Right hindlimb (tissue), 1 donor: ENCODE data around the gene EHMT2.
A peak's percentile ranks its signal among the peaks of the same experiment; 100 is the strongest.
"Not testable (repeated sequence)": the region's sequence is repeated elsewhere in the genome, so short reads cannot be mapped to it uniquely, and the experiment has no call there.

Experiments used
- DNase-seq: peaks from one replicate; pipeline ENCODE4 v3.0.0-alpha.2; 2018

Gene EHMT2

DNA sequence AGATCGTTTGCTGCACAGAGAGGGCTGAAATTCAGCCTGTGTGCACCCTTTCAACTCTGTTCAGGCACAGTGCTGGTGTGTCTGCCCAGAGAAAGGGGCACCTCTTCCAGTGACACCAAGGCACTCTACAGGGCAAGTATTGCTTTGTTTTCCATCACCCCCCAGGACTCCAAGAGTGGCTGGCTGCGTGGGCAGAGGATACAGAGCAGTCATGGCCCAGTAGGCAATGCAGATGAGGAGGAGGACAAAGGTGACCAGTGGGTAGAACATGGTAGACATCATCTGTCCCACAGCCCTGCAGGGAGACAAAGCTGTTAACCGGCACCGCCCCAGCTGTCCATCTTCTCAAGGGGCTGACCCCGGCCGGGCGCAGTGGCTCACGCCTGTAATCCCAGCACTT is 28.2 kb downstream of the EHMT2 start:
- no peak for DNase-seq

DNA sequence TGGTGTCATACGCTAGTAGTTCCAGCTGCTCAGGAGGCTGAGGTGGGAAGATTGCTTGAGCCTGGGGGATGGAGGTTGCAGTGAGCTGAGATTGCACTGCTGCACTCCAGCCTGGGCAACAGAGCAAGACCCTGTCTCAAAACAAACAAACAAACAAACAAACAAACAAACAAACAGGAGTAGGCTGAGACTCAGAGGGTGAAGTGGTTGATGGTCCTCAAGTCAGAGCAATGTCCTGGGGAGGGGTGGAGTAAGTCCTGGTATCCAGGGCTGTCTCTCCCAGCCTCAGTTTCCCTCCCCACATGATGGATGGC is 28.9 kb downstream of the EHMT2 start:
- DNase-seq: not testable (repeated sequence)

DNA sequence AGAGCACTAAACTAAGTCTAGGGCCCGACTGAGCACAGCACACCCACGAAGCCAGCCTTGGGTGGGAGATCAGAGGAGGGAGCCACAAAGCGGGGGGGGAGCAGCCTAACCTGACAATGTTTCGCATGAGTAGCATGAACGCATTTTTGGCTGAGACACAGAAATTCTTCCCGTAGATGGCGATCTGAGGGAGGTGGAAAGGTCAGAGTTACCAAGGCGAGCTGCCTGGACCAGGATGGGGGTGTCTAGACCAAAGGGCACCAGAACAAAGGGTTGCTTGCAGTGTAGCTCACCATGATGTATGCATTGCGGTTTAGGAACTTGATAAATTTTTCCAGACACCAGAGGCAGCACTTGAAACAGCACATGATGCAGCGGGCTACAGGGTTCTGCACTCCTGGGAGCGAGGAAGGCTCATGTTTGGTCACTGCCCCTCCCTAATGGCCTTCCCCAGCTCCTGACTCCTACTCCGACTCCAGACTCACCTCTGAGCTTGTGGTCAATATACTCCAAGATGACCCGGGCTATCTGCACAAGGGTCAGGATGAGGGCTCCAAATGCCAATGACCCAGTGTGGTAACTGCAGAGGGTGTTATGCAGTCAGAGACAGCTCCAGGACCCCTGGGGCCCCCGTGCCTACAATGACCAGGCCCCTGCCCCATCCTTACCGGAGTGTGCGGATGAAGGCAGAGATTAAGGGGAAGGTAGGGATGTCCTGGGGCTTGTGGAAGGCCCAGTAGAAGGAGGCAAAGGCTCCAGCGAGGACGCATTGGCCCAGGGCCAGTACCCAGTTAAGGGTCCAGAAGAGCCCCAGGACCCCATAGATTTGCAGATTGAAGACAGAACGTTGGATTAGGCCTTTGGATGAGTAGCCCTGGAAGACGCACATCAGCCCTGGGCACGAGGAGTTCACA is 32.0 kb downstream of the EHMT2 start:
- no peak for DNase-seq

DNA sequence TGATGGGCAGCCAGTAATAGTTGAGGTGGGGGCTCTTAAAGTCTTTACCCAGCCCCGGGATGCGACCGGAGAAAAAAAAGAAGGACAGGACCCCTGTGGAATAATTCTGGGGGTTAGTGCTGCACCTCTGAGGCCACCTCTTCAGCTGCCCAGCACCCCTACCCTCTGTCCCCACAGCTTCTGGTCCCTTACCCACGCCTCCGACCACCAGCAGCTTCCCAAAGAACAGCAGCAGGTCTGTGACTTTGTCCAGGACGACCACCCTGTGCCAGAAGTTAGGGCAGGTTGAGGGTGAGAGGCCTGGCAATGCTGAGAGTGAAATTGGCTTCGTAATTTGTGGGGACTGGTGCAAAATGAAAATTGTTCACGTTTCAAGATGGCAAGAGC is 32.7 kb downstream of the EHMT2 start:
- no peak for DNase-seq

DNA sequence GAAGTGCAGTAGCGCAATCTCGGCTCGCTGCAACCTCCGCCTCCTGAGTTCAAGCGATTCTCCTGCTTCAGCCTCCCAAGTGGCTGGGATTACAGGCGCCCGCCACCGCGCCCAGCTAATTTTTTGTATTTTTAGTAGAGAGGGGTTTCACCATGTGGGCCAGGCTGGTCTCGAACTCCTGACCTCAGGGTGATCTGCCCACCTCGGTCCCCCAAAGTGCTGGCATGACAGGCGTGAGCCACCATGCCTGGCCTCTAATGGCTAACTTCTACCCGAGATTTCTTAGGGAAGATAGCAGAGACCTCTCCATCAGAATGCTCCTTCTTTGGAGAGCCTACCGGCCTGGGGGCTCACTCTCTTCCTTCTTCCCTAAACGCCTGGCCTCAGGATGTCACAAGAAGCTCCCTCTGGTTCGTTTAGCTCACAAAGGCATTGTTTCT is 33.4 kb downstream of the EHMT2 start:
- not testable (repeated sequence) for DNase-seq

DNA sequence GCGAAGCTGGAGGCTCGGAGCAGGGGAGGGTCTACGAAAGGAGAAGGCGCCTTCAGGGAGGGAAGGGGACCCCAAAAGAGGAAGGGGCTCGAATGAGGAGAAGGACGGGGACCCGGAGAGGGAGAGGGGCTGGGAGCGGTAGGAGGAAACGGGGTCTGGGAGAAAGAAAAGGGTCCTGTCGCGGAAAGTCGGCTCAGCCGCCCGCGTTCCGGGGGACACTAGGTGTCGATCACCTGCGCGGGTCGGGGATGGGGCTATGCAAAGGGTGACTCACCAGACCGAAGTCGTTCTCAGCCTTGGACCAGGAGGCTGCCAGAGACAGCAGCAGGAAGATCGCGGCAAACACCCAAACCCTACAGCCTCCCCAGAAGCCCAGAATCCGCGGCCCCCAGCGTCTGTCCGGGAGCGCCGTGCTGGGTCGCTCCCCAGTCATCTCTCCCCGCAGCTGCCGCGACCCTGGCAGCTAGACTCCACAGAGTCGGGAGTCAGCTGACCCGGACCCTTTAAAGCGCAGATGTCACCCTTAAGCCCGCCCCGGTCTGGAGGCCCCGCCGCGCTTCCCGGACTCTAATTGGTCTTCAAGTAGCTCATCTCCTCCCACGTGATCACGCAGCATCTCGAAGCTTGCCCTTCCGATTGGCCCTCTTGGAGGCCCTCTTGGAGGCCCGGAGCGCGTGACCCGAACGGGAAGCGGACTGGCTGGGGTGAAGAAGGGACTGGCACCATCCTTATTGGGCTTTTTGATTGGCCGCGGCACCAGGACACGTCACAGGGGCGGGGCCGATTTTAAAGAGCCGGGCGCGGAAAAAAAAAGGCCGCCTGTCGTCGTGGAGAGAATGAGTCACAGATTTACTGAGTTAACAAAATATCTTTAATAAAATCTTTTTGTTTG is 34.9 kb downstream of the EHMT2 start, which contains the start of gene NEU1:
Gene NEU1, minus strand, starts transcription at position 478 of the 892 bp plus-strand sequence. Its CDS starts 45 bp downstream, at position 433.
- DNase-seq: peak; percentile 100

DNA sequence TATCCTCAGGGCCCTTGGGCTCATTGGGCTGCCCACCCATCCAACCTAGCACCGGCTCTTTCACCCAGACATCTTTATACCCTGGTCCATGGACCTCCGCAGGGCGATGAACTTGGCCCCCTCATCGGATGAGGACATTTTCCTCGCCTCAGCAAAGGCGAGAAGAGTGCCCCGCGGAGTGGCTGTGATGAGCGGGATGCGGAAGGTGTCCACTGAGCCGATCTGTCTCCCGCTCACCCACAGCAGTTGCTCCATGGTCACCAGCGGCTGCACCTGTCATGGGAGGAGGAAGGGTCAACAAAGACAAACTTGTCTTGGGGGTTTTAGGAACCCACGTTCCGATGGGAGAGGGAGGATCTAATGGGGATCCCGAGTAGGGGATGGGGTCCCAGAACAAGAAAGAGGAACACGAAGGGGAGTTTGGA is 35.6 kb downstream of the EHMT2 start:
- no peak for DNase-seq

DNA sequence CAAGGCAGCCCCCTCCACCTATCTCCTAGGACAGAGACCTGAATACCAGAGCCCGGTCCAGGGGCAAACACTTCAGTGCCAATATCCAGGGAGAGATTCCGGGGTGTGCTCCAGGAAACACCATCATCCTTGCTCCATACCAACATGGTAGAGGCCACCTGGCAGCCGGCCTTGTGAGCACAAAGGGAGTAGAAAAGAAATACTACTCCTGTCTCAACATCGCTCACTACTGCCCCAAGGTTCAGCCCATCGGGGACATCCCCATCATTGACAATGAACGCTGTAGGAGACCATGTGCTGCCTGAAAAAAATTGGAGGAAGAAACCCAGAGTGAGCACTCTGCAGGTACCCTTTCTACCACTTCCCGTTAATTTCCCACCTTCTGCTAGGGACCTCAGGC is 36.3 kb downstream of the EHMT2 start:
- no peak for DNase-seq

DNA sequence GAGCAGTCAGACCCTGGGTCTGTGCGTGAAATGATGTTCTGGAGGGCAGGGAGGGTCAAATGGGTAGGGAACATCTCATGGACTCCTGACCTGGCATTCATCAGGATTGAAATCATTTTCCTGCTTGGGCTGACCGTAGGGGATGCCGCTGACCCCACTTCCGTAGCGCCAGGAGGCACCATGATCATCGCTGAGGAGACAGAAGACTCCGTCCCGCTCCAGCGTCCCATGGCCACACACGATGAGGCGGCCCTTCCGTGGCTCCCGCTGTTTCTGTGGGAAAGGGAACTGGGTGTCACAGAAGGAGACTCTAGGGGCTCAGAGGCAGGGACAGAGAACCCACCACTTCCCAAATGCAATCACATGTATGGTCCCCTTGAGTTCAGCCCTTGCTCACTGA is 37.1 kb downstream of the EHMT2 start:
- DNase-seq: no peak

DNA sequence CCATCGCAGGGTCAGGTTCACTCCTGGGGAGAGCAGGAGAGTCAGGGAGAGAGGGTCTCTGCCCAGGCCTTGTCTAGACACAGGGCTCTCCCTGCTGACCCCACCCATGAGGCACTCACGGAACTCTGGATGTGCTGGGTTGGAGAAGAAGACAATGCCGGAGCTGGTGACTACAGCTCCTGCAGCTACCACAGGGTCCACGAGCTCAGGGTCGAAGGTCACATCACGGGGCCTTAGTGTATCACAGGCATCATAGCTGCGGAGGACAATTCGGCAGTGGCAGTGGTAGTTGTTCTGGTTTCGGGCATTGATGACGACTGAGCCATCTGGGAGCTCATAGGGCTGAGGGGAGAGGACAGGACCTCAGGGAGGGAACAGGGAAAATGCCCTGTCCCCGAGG is 37.6 kb downstream of the EHMT2 start:
- DNase-seq: no peak

DNA sequence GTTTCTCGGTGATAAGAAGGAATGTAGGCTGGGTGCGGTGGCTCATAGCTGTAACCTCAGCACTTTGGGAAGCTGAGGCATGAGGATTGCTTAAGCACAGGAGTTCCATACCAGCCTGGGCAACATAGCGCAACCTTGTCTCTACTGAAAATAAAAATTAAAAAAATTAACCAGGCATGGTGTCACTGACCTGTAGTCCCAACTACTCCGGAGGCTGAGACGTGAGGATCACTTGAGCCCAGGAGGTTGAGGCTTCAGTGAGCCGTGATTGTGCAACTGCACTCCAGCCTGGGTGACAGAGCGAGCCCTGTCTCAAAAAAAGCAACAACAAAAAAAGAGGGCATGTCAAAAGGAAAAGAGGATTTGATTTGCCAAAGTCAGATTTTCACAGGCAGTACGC is 38.8 kb downstream of the EHMT2 start:
- no peak for DNase-seq

DNA sequence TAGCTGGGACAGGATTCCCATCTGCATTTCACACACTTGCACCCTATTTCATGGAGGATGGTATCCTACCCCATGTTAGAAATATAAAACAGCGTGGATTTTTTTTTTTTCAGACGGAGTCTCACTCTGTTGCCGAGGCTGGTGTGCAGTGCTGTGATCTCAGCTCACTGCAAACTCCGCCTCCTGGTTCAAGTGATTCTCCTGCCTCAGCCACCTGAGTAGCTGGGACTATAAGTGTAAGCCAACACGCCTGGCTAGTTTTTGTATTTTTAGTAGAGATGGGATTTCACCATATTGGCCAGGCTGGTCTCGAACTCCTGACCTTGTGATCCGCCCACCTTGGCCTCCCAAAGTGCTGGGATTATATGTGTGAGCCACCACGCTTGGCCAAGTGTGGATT is 39.7 kb downstream of the EHMT2 start:
- not testable (repeated sequence) for DNase-seq

DNA sequence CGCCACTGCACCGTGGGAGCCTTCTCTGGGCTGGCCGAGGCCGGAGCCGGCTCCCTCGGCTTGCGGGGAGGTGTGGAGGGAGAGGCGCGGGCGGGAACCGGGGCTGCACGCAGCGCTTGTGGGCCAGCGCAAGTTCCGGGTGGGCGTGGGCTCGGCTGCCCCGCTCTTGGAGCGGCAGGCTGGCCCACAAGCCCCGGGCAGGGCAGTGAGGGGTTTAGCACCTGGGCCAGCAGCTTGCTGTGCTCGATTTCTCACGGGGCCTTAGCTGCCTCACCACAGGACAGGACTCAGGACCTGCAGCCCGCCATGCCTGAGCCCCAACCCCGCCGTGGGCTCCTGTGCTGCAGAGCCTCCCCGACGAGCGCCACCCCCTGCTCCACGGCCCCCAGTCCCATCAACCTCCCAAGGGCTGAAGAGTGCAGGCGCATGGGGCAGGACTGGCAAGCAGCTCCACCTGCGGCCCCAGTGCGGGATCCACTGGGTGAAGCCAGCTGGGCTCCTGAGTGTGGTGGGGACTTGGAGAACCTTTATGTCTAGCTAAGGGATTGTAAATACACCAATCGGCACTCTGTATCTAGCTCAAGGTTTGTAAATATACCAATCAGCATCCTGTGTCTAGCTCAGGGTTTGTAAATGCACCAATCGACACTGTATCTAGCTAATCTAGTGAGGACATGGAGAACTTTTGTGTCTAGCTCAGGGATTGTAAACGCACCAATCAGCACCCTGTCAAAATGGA is 45.3 kb downstream of the EHMT2 start:
- not testable (repeated sequence) for DNase-seq

DNA sequence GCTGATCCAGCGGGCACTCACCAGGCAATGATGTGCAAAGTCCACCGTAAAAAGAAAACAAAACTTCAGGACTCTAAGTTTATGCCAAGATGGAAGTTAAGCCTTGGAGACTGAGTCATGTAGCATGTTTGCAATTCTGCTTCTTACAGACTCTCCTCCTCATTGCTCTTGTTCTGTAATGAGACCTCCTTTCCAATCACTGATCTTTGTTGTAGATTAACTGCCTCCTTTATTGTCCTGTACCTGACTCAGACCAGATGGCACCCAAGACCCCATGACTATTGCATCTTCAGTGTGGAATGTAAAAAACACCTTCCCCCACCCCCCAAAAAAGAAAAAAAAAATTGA is 46.0 kb downstream of the EHMT2 start:
- no peak for DNase-seq

DNA sequence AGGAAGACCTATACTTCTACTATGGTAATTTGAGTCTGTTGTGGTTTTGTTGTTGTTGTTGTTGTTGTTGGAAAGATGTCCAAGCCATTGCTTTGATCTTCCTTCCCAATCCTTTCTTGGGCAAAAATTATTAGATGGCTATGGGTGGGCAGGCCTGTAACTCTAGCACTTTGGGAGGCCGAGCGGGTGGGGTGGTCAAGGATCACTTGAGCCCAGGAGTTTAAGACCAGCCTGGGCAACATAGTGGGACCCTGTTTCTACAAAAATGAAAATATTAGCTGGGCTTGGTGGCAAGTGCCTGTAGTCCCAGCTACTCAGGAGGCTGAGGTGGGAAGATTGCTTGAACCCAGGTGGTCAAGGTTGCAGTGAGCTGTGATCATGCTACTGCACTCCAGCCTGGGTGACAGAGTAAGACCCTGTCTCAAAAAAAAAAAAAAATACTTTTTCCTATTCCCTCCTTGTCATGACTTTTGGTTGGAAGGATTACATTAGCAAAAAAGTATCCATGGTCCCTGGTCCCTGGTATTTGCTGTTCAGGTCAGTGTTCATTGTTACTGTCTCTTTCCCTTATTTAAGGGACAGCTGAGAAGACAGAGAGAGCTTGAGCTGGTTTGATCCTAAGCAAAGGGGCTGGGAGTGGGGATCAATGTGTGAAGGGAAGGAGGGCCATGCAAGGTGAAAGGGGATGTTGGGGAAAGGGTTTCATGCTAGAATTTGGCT is 46.6 kb downstream of the EHMT2 start:
- no peak for DNase-seq

DNA sequence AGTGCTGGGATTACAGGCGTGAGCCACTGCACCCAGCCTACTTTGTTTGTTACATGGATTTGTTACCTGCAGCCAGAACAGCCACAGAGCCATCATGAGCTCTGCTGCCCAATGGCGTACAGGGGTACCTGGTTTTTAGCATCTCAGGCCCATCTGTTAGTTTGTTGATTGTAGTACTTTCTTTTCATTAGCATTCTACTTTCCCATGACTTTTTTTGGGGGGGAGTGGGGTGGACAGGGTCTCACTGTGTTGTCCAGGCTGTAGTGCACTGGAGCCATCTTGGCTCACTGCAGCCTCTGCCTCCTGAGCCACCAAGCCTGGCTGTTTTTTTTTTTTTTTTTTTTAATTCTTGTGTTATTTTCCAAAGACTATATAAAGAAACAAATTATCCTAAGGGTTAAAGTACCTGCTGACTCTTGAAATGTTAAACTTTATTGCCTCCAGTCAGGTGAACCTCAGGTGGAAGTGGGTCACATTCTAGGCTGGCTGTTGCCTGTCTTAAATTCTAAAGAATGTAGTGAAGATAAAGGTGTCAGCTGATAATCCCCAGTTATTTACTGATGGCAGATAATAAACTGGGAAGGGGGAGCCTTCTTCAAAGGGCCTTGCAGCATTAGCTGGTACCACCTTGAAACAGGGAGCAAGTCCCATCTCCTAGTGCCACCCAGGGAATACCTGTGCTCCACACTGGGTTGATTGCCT is 50.1 kb downstream of the EHMT2 start:
- DNase-seq: no peak

DNA sequence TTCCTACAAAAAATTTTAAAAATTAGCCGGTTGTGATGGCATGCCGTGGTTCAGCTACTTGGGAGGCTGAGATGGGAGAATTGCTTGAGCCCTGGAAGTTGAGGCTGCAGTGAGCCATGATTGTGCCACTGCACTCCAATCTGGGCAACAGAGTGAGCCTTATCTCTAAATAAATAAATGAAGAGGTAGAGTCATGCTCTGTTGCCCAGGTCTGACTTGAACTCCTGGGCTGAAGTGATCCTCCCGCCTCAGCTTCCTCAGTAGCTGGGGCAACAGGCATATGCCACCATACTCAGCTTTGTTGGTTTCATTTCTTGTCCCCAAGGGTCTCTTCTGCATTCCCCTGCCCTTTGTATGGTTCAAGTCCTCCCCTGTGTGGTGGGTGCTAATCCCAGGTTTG is 53.0 kb downstream of the EHMT2 start:
- DNase-seq: no peak

DNA sequence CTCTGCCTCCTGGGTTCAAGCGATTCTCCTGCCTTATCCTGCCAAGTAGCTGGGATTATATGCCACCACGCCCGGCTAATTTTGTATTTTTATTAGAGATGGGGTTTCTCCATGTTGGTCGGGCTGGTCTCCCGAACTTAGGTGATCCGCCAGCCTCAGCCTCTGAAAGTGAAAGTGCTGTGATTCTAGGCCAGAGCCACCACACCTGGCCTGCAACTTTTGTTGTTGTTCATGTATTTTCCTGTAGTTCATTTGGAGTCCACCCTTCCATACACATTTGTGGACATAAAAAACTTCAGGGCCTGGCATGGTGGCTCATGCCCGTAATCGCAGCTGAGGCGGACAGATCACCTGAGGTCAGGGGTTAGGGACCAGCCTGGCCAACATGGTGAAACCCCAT is 55.4 kb downstream of the EHMT2 start:
- no peak for DNase-seq

DNA sequence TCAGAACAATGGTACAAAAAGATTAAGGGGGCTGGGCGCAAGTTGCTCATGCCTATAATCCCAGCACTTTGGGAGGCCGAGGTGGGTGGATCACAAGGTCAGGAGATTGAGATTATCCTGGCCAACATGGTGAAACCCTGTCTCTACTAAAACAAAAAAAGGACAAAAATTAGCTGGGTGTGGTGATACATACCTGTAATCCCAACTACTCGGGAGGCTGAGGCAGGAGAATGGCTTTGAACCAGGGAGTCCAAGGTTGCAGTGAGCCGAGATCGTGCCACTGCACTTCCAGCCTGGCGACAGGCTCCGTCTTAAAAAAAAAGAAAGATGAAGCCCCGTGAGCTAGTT is 57.7 kb downstream of the EHMT2 start:
- not testable (repeated sequence) for DNase-seq

DNA sequence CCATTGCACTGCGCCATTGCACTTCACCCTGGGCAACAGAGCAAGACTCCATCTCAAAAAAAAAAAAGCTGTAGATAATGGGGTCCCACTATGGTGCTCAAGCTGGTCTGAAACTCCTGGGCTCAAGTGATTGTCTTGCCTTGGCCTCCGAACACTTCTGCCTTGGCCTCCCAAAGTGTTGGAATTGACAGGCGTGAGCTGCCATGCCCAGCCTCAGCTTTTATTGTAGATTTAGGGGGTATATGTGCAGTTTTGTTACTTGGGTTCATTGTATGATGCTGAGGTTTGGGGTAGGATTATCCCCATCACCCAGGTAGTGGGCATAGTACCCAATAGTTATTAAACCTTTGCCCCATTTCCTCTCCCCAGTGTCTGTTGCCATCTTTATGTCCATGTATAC is 58.5 kb downstream of the EHMT2 start:
- DNase-seq: no peak

DNA sequence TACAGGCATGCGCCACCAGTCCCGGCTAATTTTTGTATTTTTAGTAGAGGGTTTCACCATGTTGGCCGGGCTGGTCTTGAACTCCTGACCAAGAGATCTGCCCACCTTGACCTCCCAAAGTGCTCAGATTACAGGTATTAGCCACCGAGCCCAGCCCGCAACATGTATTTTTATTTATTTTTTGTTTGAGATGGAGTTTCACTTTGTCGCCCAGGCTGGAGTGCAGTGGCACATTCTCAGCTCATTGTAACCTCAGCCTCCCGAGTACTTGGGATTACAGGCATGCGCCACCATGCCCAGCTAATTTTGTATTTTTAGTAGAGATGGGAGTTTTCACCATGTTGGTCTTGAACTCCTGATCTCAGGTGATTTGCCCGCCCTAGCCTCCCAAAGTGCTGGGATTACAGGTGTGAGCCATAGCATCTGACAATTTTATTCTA is 59.4 kb downstream of the EHMT2 start:
- DNase-seq: not testable (repeated sequence)
